H9 (cell line): ENCODE measurements around the gene TMCC3. TPM values are rescaled to one million over a fixed set of nuclear protein-coding genes. Genes with fewer than 3 reads are reported as not detected.

Experiments
- DNase-seq: peaks from one replicate; pipeline ENCODE4 v3.0.0-alpha.2; 2017
- H2AFZ ChIP-seq: one replicate; pipeline ENCODE4 v1.6.1; 2013; ENCODE audit warnings: mild to moderate bottlenecking, low read length, control low read depth, moderate library complexity
- H2AK5ac ChIP-seq: 2 replicates; pipeline ENCODE4 v1.6.1; 2013; ENCODE audit warnings: low read length, control low read depth, mixed read lengths; ENCODE audit not compliant: insufficient read length
- H2BK120ac ChIP-seq: one replicate; pipeline ENCODE4 v1.6.1; 2013; ENCODE audit warnings: low read depth, mild to moderate bottlenecking, low read length, control low read depth, inconsistent platforms; ENCODE audit not compliant: poor library complexity, severe bottlenecking
- H2BK12ac ChIP-seq: 2 replicates; pipeline ENCODE4 v1.6.1; 2013; ENCODE audit warnings: low read length, control low read depth, mixed read lengths, low read depth; ENCODE audit not compliant: insufficient read length
- H2BK15ac ChIP-seq: 2 replicates; pipeline ENCODE4 v1.6.1; 2013; ENCODE audit warnings: low read depth, low read length, control low read depth
- H2BK20ac ChIP-seq: one replicate; pipeline ENCODE4 v1.6.1; 2013; ENCODE audit warnings: low read depth, mild to moderate bottlenecking, low read length, control low read depth, inconsistent platforms; ENCODE audit not compliant: poor library complexity, severe bottlenecking
- H2BK5ac ChIP-seq: 2 replicates; pipeline ENCODE4 v1.6.1; 2013; ENCODE audit warnings: low read length, control low read depth, mixed read lengths; ENCODE audit not compliant: insufficient read length
- H3K14ac ChIP-seq: 2 replicates; pipeline ENCODE4 v1.6.1; 2013; ENCODE audit warnings: low read length, control low read depth; ENCODE audit not compliant: insufficient read depth
- H3K18ac ChIP-seq: 2 replicates; pipeline ENCODE4 v1.6.1; 2013; ENCODE audit warnings: low read depth, mild to moderate bottlenecking, mixed read lengths, low read length, control low read depth; ENCODE audit not compliant: insufficient read length
- H3K23ac ChIP-seq: 2 replicates; pipeline ENCODE4 v1.6.1; 2013; ENCODE audit warnings: low read length, control low read depth, mixed read lengths, low read depth; ENCODE audit not compliant: insufficient read length
- H3K23me2 ChIP-seq: 2 replicates; pipeline ENCODE4 v1.6.1; 2013; ENCODE audit warnings: low read depth, mild to moderate bottlenecking, mixed read lengths, low read length, control low read depth; ENCODE audit not compliant: insufficient read length, poor library complexity, severe bottlenecking
- H3K27ac ChIP-seq: 2 replicates; pipeline ENCODE4 v1.5.1; 2013; ENCODE audit warnings: low read length, control low read depth, mixed read lengths, low read depth; ENCODE audit not compliant: insufficient read length
- H3K27me3 ChIP-seq: 2 replicates; pipeline ENCODE4 v1.6.1; 2013; ENCODE audit warnings: low read length, control low read depth, inconsistent platforms; ENCODE audit not compliant: insufficient read depth
- H3K4ac ChIP-seq: 2 replicates; pipeline ENCODE4 v1.6.1; 2013; ENCODE audit warnings: low read depth, mild to moderate bottlenecking, control low read depth, inconsistent platforms, low read length, moderate library complexity
- H3K4me1 ChIP-seq: 2 replicates; pipeline ENCODE4 v1.6.1; 2013; ENCODE audit warnings: low read length, control low read depth, inconsistent platforms; ENCODE audit not compliant: insufficient read depth
- H3K4me2 ChIP-seq: 2 replicates; pipeline ENCODE4 v1.6.1; 2013; ENCODE audit warnings: low read length, control low read depth, mixed read lengths; ENCODE audit not compliant: insufficient read length, insufficient read depth
- H3K56ac ChIP-seq: 2 replicates; pipeline ENCODE4 v1.6.1; 2013; ENCODE audit warnings: low read depth, mild to moderate bottlenecking, mixed read lengths, low read length, control low read depth; ENCODE audit not compliant: insufficient read length
- H3K79me1 ChIP-seq: 2 replicates; pipeline ENCODE4 v1.6.1; 2013; ENCODE audit warnings: low read depth, mild to moderate bottlenecking, moderate library complexity, low read length, control low read depth, inconsistent platforms; ENCODE audit not compliant: insufficient read depth, poor library complexity, severe bottlenecking
- H3K79me2 ChIP-seq: 2 replicates; pipeline ENCODE4 v1.6.1; 2013; ENCODE audit warnings: low read length, control low read depth, inconsistent platforms; ENCODE audit not compliant: insufficient read depth
- H3K9ac ChIP-seq: 2 replicates; pipeline ENCODE4 v1.6.1; 2013; ENCODE audit warnings: low read length, control low read depth, mixed read lengths; ENCODE audit not compliant: insufficient read length; ENCODE audit errors: extremely low read depth
- H3K9me3 ChIP-seq: one replicate; pipeline ENCODE4 v1.6.1; 2013; ENCODE audit warnings: low read depth, low read length, inconsistent platforms; ENCODE audit not compliant: control insufficient read depth
- H3T11ph ChIP-seq: one replicate; pipeline ENCODE4 v1.6.1; 2013; ENCODE audit warnings: mild to moderate bottlenecking, low read length, control low read depth, inconsistent platforms
- H4K20me1 ChIP-seq: one replicate; pipeline ENCODE4 v1.6.1; 2013; ENCODE audit not compliant: control insufficient read depth, insufficient read length, insufficient read depth
- H4K5ac ChIP-seq: 2 replicates; pipeline ENCODE4 v1.6.1; 2013; ENCODE audit warnings: low read depth, mild to moderate bottlenecking, mixed read lengths, low read length, control low read depth; ENCODE audit not compliant: insufficient read length
- H4K8ac ChIP-seq: replicated peaks from 2 replicates; pipeline ENCODE4 v1.6.1; 2013; ENCODE audit warnings: low read length, control low read depth, mixed read lengths, low read depth; ENCODE audit not compliant: insufficient read length
- H4K91ac ChIP-seq: 2 replicates; pipeline ENCODE4 v1.6.1; 2013; ENCODE audit warnings: low read depth, mild to moderate bottlenecking, moderate library complexity, mixed read lengths, low read length, control low read depth; ENCODE audit not compliant: insufficient read length
- H3K27ac Mint-ChIP-seq, 3 experiments: 2 replicates in 2 of 3; 3 replicates in 1 of 3; pipeline ENCODE4 v1.8.0; 2020 to 2021; ENCODE audit warnings: mixed read lengths in 3 of 3, mild to moderate bottlenecking in 1 of 3, moderate library complexity in 1 of 3
- H3K27me3 Mint-ChIP-seq: 2 replicates; pipeline ENCODE4 v1.8.0; 2021; ENCODE audit warnings: low read depth, mild to moderate bottlenecking, moderate library complexity, mixed read lengths
- H3K36me3 Mint-ChIP-seq, 3 experiments: 2 replicates in 2 of 3; 3 replicates in 1 of 3; pipeline ENCODE4 v1.8.0; 2020 to 2021; ENCODE audit warnings: low read depth in 3 of 3, mixed read lengths in 3 of 3; ENCODE audit not compliant: insufficient read depth in 1 of 3
- H3K4me1 Mint-ChIP-seq, 2 experiments: 2 replicates each; pipeline ENCODE4 v1.8.0; 2020; ENCODE audit warnings: mixed read lengths in 2 of 2
- H3K4me3 Mint-ChIP-seq, 2 experiments: 2 replicates in 1 of 2; 3 replicates in 1 of 2; pipeline ENCODE4 v1.8.0; 2020 to 2021; ENCODE audit warnings: mild to moderate bottlenecking in 2 of 2, mixed read lengths in 2 of 2, moderate library complexity in 1 of 2
- H3K9me3 Mint-ChIP-seq, 2 experiments: 2 replicates in 1 of 2; 3 replicates in 1 of 2; pipeline ENCODE4 v1.8.0; 2020; ENCODE audit warnings: mild to moderate bottlenecking in 2 of 2, mixed read lengths in 2 of 2, moderate library complexity in 1 of 2
- CTCF ChIP-seq: fragments of 200-600 bp; sonication (generic); conservative IDR thresholded peaks from 3 replicates; pipeline ENCODE4 v1.8.0; 2021; ENCODE audit warnings: antibody characterized with exemption, mild to moderate bottlenecking
- WGBS: extraction: QIAGEN DNeasy Blood & Tissue Kit; methylation state at CpG from one replicate; pipeline ENCODE4 v1.1.7; 2013; ENCODE audit warnings: missing lambda C conversion rate, low lambda C conversion rate, mixed read lengths; ENCODE audit not compliant: insufficient read length; ENCODE audit errors: extremely low coverage; 5-methylcytosine and 5-hydroxymethylcytosine counted together
- total RNA-seq: library from RNA; stranded (reverse); gene quantifications from 2 replicates; pipeline ENCODE4 v1.2.1, GENCODE V29; 2021

Gene TMCC3
- total RNA-seq, 1 experiment from 2014 or later = 0.87 TPM

GRCh38 chr12:94634717-94635116, 15.6 kb downstream of the TMCC3 start:
- Histone ChIP-seq H3K27ac (no peak overlapping the region), H3K79me2 (no peaks in the 10 kb centered on the region), H3K9ac (no peak overlapping the region), H2AFZ (no peak overlapping the region), H4K91ac (no peak overlapping the region), H3K4ac (no peak overlapping the region), H3K56ac (no peak overlapping the region), H2AK5ac (no peak overlapping the region), H3K27me3 (no peaks in the 10 kb centered on the region), H2BK20ac (no peak overlapping the region), H3K23ac (no peak overlapping the region), H2BK15ac (no peak overlapping the region), H3K9me3 (no peaks in the 10 kb centered on the region), H2BK120ac (no peak overlapping the region), H3K79me1 (no peaks in the 10 kb centered on the region), H3K4me2 (no peak overlapping the region), H4K8ac (no peak overlapping the region), H3K18ac (no peak overlapping the region), H3K14ac (no peak overlapping the region), H3K4me1 (no peaks in the 10 kb centered on the region), H4K20me1 (no peaks in the 10 kb centered on the region), H3K23me2 (no peaks in the 10 kb centered on the region), H3T11ph (no peak overlapping the region), H2BK5ac (no peak overlapping the region), H2BK12ac (no peak overlapping the region), H4K5ac (no peak overlapping the region)
- no peak overlapping the region for H3K4me3 Mint-ChIP-seq
- no peak for TF ChIP-seq CTCF
- no peaks in the 10 kb centered on the region for H3K4me1 Mint-ChIP-seq
- no peak overlapping the region for H3K27ac Mint-ChIP-seq
- H3K27me3 Mint-ChIP-seq = no peaks in the 10 kb centered on the region; the same call in 1 of the 2 replicates
- DNase-seq = no peak
- no CpG with 5 or more reads among the region's 2 CpGs for WGBS
- no peaks in the 10 kb centered on the region for H3K9me3 Mint-ChIP-seq
- H3K36me3 Mint-ChIP-seq = no peaks in the 10 kb centered on the region
